ENCODE measurements around the gene CASZ1. TPM values are rescaled to one million over a fixed set of nuclear protein-coding genes. Genes with fewer than 3 reads are reported as not detected.

The CASZ1 gene
- polyA plus RNA-seq, 3 donors = 0.30 to 3.7 (median 0.50) TPM

- intact Hi-C loops (cut with micrococcal nuclease) = no loop called here
- no peak overlapping the region for H3K4me2 ChIP-seq (replicated peaks; ENCODE audit: extremely low read depth, low read length, poor library complexity, severe bottlenecking)
- no peaks in the 10 kb centered on the region for H4K20me1 ChIP-seq (ENCODE audit: insufficient read depth, low read length)
- H3K79me2 ChIP-seq (ENCODE audit: insufficient read depth, low read length) = no peaks in the 10 kb centered on the region
- no peak overlapping the region for H3K4me3 Mint-ChIP-seq
- peaks cover 1% of the 10 kb centered on the region for H3K4me1 Mint-ChIP-seq
- 87% methylated on average over 36 of the region's 36 CpGs for WGBS (ENCODE audit: insufficient coverage)
- no peaks in the 10 kb centered on the region for H3K4me1 ChIP-seq (ENCODE audit: control insufficient read depth in 1 of 2, insufficient read depth in 2 of 2, low read length in 2 of 2)
- no peak overlapping the region for H3K4me3 ChIP-seq (replicated peaks in 1 of 3; ENCODE audit: low read depth in 2 of 3, low read length in 3 of 3)
- H3K36me3 Mint-ChIP-seq = no peaks in the 10 kb centered on the region
- no peaks in the 10 kb centered on the region for H3K36me3 ChIP-seq (replicated peaks in 1 of 2; ENCODE audit: control insufficient read depth in 1 of 2, insufficient read depth in 2 of 2, low read length in 2 of 2)
- H3K9ac ChIP-seq (ENCODE audit: insufficient read depth, low read length, poor library complexity, severe bottlenecking) = no peak overlapping the region
- H3K27ac ChIP-seq (ENCODE audit: low read depth in 1 of 2, low read length in 2 of 2) = no peak overlapping the region
- no peak overlapping the region for H2AFZ ChIP-seq (ENCODE audit: insufficient read depth, low read depth, low read length, poor library complexity, severe bottlenecking)
- no peaks in the 10 kb centered on the region for H3K27me3 ChIP-seq (ENCODE audit: control insufficient read depth in 2 of 2, insufficient read depth in 2 of 2, low read length in 2 of 2)
- DNase-seq = no peak
- TF ChIP-seq CTCF (IDR thresholded peaks at IDR 0.05) = no peak
- H3K27ac Mint-ChIP-seq = no peak overlapping the region
- no peaks in the 10 kb centered on the region for H3K9me3 Mint-ChIP-seq
- no peaks in the 10 kb centered on the region for H3K9me3 ChIP-seq (replicated peaks in 1 of 2; ENCODE audit: control insufficient read depth in 1 of 2, insufficient read depth in 1 of 2, low read length in 2 of 2)
- peaks cover under 1 to 6% (median under 1%) of the 10 kb centered on the region in 3 donors for H3K27me3 Mint-ChIP-seq (ENCODE audit: low read depth in 3 of 3)
These were observed 130.3 kb downstream of the CASZ1 start for GRCh38 chr1:10665930-10666850.

GRCh38 chr1:10665226-10665625, 131.2 kb downstream of the CASZ1 start:
- TF ChIP-seq CTCF (IDR thresholded peaks at IDR 0.05) = no peak
- H3K4me3 Mint-ChIP-seq = no peak overlapping the region
- H3K4me2 ChIP-seq (replicated peaks; ENCODE audit: extremely low read depth, low read length, poor library complexity, severe bottlenecking) = no peak overlapping the region
- no peaks in the 10 kb centered on the region for H3K4me1 ChIP-seq (ENCODE audit: control insufficient read depth in 1 of 2, insufficient read depth in 2 of 2, low read length in 2 of 2)
- intact Hi-C loops (cut with micrococcal nuclease) = no loop called here
- H3K4me1 Mint-ChIP-seq = no peaks in the 10 kb centered on the region
- H3K27ac Mint-ChIP-seq = no peak overlapping the region
- H3K27me3 ChIP-seq (ENCODE audit: control insufficient read depth in 2 of 2, insufficient read depth in 2 of 2, low read length in 2 of 2) = no peaks in the 10 kb centered on the region
- H3K27me3 Mint-ChIP-seq (ENCODE audit: low read depth in 3 of 3) = peaks cover 0 to 1% (median 0%) of the 10 kb centered on the region in 3 donors
- WGBS (ENCODE audit: insufficient coverage) = 93% methylated on average over 26 of the region's 31 CpGs
- no peaks in the 10 kb centered on the region for H3K36me3 Mint-ChIP-seq
- no peak overlapping the region for H3K4me3 ChIP-seq (replicated peaks in 1 of 3; ENCODE audit: low read depth in 2 of 3, low read length in 3 of 3)
- no peak overlapping the region for H3K27ac ChIP-seq (ENCODE audit: low read depth in 1 of 2, low read length in 2 of 2)
- no peaks in the 10 kb centered on the region for H3K36me3 ChIP-seq (replicated peaks in 1 of 2; ENCODE audit: control insufficient read depth in 1 of 2, insufficient read depth in 2 of 2, low read length in 2 of 2)
- no peak overlapping the region for H3K9ac ChIP-seq (ENCODE audit: insufficient read depth, low read length, poor library complexity, severe bottlenecking)
- H3K9me3 ChIP-seq (replicated peaks in 1 of 2; ENCODE audit: control insufficient read depth in 1 of 2, insufficient read depth in 1 of 2, low read length in 2 of 2) = no peaks in the 10 kb centered on the region
- no peaks in the 10 kb centered on the region for H3K9me3 Mint-ChIP-seq
- no peak for DNase-seq
- H2AFZ ChIP-seq (ENCODE audit: insufficient read depth, low read depth, low read length, poor library complexity, severe bottlenecking) = no peak overlapping the region
- no peaks in the 10 kb centered on the region for H4K20me1 ChIP-seq (ENCODE audit: insufficient read depth, low read length)
- no peaks in the 10 kb centered on the region for H3K79me2 ChIP-seq (ENCODE audit: insufficient read depth, low read length)

All from CD14-positive monocyte (primary cell).